Mesenteric fat pad (tissue), 1 donor: ENCODE results near the gene MYO1B. TPM values are rescaled to one million over a fixed set of nuclear protein-coding genes. Genes with fewer than 3 reads are reported as not detected.

Source experiments
- DNase-seq: peaks from one replicate; pipeline ENCODE4 v3.0.0-alpha.2; 2020; ENCODE audit warnings: low spot score
- total RNA-seq: library from RNA; stranded (reverse); fragmentation: NEBNext Ultra II Directional; extraction: Animal tissue kit (Norgen Biotek cat#: 25700); gene quantifications from one replicate; pipeline ENCODE4 v1.2.1, GENCODE V29; 2021
- donor health status: DM: yes; HTN: yes; CAD: no.

The MYO1B gene
- total RNA-seq, 1 donor from 2014 or later, result 63.9 TPM

GRCh38 chr2:191296083-191297006, 51.1 kb downstream of the MYO1B start:
- DNase-seq, result no peak

GRCh38 chr2:191297033-191297432, 51.8 kb downstream of the MYO1B start:
- DNase-seq, result no peak

DNA sequence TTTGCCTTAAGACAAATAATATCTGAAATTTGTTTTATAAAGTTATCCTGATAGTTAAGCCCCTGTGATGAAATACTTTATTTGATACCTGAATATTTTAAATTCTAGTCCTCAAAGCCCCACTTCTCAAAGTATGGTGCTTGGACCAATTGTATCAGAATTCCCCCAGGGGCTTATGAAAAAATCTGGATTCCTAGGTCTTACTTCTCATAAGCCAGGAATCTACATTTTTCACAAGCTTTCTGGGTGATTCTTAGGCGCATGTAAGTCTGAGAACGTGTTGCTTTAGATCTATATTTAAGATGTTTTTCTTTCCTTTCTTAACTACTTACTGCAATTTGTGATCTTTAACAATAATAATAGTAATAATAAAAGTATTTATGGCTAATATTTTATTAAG, 53.1 kb downstream of the MYO1B start:
- DNase-seq, result no peak

DNA sequence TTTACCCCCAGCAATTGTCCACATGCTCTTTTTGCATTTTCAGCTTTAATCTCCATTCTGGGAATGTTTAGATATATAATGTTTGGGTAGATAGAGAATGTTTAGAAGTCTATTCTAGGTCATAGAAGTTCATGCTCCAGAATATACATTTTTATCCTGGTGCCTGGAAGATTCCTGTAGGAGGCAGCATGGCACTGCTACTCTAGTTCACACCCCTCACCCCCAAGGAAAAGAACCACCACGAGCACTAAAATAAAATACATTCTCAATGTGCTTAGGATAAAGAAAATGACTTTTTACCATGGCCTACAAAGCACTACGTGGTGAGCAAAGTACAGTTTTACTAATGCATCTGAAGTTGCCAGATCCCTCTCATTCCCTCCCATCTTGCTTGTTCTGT, 53.8 kb downstream of the MYO1B start:
- no peak for DNase-seq

GRCh38 chr2:191299866-191300265, 54.7 kb downstream of the MYO1B start:
- no peak for DNase-seq

- no peak for DNase-seq
Measured at GRCh38 chr2:191301971-191302370, 56.8 kb downstream of the MYO1B start.

GRCh38 chr2:191302459-191303139, 57.4 kb downstream of the MYO1B start:
- DNase-seq, result no peak

DNA sequence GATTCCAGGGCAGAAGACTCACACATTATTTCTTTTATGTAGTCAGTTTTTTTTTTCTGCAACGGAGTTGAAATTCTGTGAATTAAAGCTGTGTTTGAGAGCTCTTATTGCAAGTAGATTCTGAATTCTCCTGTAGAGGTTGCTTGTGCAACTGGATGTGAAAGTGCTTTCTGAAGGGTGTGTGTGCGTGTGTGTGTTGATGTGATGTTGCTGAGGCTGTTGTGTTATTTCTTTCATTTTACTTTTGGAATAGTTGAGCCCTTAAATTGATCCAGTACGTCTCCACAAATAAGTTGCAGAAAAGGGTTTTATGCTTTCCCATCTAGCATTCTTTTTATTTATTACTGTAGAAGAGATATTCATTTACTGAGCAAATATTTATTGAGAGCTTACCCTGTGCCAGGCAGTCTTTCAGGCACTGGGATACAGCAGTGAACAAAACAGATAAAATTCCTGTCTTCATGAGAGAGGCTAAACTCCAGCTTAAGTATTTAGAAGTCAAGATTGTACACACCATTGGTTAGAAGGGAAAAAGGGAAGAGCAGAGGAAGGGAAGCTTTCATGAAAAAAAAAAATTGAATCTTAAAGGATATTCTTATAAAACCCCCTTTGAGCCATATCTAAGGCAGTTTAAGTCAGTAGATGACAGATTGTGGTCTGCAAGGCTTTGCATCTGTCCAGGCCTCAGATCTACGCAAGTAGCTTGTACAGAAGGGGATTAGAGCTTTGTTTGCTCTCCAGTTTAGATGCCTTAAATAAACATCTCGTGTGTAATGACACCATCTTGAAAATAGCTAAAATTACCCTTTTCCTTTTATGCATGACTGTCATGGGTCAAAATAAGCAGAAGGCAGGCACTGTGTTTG, 58.2 kb downstream of the MYO1B start:
- no peak for DNase-seq

DNA sequence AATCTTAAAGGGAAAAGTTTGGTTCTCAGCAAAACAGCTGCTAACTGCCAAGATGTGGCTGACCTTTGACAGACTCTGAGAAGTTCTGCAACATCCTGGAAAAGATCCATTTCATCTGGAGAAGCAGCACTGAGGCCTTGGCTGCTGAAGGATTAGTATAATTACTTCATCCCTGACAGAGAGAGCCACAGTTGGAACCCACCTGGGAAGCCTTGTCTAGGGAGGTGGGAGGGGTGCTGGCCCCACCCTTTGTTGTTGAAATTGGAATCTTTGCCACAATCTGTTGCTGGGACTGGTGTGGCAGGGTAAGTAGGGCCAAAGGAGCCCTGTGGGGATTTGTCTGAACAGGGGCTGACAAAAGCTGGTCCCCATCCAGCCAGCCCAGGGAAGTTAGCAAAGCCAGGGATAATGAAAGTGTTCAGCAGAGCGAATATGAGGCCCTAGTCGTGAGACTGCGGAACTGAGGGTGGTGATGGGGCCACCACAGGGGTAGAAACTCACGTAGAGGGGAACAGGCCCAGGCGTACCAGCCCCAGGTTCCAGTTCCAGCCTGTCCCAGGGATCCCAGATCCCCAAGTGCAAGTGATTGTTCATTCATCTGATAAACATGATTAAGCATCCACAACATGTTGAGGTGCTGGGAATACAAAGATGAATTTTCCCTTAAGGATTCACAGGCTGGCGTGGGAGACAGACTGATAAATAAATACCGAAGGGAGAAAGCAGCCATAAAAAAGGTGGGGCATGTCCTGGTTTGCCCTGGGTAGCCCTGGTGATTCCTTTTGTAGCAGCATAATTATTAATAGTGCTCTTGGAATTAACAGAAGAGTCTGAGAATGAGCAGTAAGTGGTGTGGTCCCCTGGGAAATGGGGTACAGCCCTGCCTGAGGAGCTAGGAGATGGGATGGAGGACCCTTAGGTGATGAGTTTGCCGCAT, 60.0 kb downstream of the MYO1B start:
- no peak for DNase-seq

GRCh38 chr2:191308026-191308425, 62.8 kb downstream of the MYO1B start:
- DNase-seq, result no peak

DNA sequence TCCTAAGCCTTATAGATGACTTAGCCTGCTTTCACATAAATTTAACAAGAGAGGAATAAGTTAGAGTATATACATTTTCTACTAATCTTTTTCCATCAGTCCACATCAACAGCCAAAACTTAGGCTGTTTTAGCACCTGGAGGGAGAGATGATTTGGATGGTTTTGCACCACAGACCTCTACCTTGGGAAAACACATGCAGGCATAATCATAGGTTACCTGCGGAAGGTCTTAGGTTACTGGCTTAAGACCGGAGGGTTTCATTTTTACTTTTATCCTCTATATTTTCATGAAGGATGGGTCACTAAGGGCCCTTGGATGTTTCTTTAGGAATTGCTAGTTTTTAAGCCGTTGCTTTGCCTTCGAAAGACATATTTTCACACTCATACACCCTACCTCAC, 66.0 kb downstream of the MYO1B start:
- no peak for DNase-seq

DNA sequence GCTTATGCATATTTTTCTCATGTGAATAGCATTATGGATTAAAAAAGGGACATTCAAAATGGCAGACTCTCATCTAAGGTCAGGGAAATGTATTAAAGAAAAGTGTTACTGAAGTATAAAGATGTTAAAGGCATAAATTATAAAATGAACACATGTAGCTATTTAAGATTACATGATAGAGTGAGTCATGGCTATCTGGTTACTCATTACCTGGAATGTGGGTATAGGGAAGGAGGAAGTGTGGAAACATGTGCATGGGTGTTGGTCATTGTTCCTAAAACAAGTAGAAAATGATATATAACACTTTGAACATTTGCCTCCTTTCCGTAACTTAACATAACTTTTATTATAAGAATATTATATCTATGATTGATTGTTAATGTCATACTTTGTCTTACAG, 66.4 kb downstream of the MYO1B start:
- DNase-seq, result no peak

DNA sequence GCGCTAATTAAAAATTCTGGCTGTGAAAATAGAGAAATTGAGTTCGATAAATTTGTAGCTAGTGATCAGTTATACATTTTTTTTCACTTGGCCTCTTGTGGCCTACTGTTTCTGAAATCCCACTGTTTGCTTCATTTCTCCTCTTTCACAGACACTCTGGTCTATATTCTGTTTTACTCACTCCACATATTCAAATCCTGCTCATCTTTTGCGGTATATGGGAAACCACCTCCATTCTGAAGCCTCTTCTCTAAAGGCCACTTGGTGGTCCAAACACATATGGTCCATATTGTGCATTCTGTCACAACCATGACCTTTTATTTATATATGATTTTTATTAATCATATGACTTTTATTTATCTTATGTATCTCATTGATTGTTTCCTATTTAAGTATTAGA, 67.0 kb downstream of the MYO1B start:
- no peak for DNase-seq

DNA sequence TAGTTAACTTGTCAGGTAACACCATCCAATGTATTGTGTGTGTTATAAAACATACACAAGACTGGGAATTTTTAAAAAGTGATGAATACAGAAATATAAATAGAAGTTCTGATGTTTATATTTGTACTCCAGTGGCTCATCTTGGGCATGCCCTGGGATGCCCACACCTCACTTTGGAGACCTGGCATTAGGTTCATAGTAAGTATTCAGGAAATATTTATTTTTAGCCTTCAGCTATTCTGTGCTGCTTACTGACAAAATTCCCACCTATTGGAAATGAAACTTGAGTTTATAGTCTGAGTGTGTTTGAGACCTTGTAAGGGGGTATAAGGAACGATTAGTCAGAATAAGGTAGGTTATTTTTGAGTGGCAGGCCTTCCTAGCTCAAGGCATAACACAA, 67.5 kb downstream of the MYO1B start:
- no peak for DNase-seq

DNA sequence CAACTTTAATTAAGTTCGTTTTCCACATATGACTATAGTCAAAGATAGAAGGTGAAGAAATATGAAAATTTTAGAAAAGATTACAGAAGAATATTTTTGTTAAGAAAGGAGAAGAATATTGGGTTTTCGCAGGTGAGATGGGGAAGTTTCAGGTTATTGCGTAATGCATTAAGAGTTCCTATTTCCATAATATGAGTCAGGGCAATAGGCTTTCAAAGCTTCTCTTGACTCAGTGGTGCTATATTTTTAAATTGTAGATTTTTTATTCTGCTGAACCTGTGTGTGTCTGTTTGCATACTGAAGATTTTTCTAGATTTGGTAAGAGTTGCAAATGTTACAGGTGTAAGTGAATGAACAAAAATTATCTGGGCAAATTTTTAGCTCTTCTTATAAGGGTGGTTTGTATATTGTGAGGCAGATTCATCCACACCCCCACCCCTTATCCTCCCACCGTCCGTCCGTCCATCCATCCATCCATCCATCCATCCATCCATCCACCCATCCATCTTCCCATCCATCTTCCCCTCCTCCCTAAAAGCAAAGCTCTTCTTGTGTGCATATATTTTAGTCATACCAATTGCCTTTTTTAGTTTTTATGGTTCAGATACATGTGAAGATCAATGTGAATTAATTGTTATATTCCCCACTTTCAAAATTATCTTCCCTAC, 69.6 kb downstream of the MYO1B start:
- no peak for DNase-seq

- DNase-seq, result no peak
Measured at GRCh38 chr2:191315365-191315752, 70.2 kb downstream of the MYO1B start.

- no peak for DNase-seq
Measured at GRCh38 chr2:191316246-191316994, 71.2 kb downstream of the MYO1B start.

GRCh38 chr2:191318037-191318728, 73.0 kb downstream of the MYO1B start:
- no peak for DNase-seq

DNA sequence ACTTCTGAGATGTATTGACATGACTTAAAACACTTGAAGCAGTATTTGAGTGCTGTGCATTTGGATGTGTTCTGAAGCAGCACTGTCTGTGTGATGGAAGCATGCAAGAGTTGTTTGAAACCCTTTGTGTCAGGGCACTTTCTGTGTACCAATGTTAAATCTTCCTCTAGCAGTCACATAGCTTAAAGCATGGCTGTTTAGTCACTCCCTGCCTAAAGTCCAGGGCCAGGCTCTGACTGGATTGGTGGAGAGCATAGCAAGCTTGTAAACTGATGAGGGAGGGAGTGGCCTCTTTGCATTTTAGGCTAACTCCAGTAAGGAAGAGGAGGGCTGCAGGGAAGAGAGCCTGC, 73.5 kb downstream of the MYO1B start:
- no peak for DNase-seq
